B cell (primary cell): ENCODE results near the gene ZNF438. TPM values are rescaled to one million over a fixed set of nuclear protein-coding genes. Genes with fewer than 3 reads are reported as not detected.

Source experiments
- ATAC-seq: fragments of 200-7000 bp; cut with Tn5 transposase; one replicate; pipeline ENCODE4 v1.10.0; 2021; ENCODE audit warnings: low read depth, mild to moderate bottlenecking, moderate number of reproducible peaks, moderate library complexity
- CTCF ChIA-PET: fragments of 350-600 bp; sonication (Branson Sonifier 250); formaldehyde crosslinking; loops from one replicate; lab custom pipeline; 2021; ENCODE audit warnings: antibody characterized with exemption, inconsistent platforms; lab: Charles Lee
- POLR2A ChIA-PET: fragments of 350-600 bp; sonication (Branson Sonifier 250); formaldehyde crosslinking; loops from one replicate; lab custom pipeline; 2021; ENCODE audit warnings: antibody characterized with exemption; lab: Charles Lee
- DNase-seq: peaks from one replicate; pipeline ENCODE4 v3.0.0; 2013
- H2AFZ ChIP-seq: 2 replicates; pipeline ENCODE4 v1.6.1; 2012; ENCODE audit warnings: mild to moderate bottlenecking, low read depth, low read length; ENCODE audit not compliant: insufficient read depth, poor library complexity, severe bottlenecking
- H3K27ac ChIP-seq, 2 donors: 1 replicate in 1 of 2; 2 replicates in 1 of 2; pipeline ENCODE4 v1.5.1; 2012 to 2013; ENCODE audit warnings: low read length in 2 of 2, mild to moderate bottlenecking in 2 of 2, moderate library complexity in 1 of 2
- H3K27me3 ChIP-seq, 4 experiments: fragments of 200-600 bp in 1 of 4; sonication (generic) in 1 of 4; replicated peaks in 1 of 4; 1 replicate in 2 of 4; 2 replicates in 2 of 4; pipeline versions ENCODE4 v1.6.1 to v1.7.0; 2013 to 2016; ENCODE audit warnings: low read length in 3 of 4, mild to moderate bottlenecking in 2 of 4, mixed read lengths in 1 of 4, moderate library complexity in 1 of 4; ENCODE audit not compliant: insufficient read depth in 4 of 4, control insufficient read depth in 3 of 4; ENCODE audit errors: control extremely low read depth in 1 of 4
- H3K36me3 ChIP-seq, 2 experiments: replicated peaks in 1 of 2; 1 replicate in 1 of 2; 2 replicates in 1 of 2; pipeline versions ENCODE4 v1.6.1 to v1.7.1; 2013; ENCODE audit warnings: low read length in 1 of 2; ENCODE audit not compliant: insufficient read depth in 2 of 2, control insufficient read depth in 1 of 2; ENCODE audit errors: control extremely low read depth in 1 of 2, extremely low read depth in 1 of 2
- H3K4me1 ChIP-seq, 2 donors: fragments of 200-600 bp in 1 of 2; sonication (generic) in 1 of 2; 1 replicate in 1 of 2; 2 replicates in 1 of 2; pipeline versions ENCODE4 v1.5.1 to v1.6.1; 2013 to 2017; ENCODE audit warnings: low read length in 2 of 2; ENCODE audit not compliant: control insufficient read depth in 2 of 2, insufficient read depth in 2 of 2
- H3K4me2 ChIP-seq: replicated peaks from 2 replicates; pipeline ENCODE3; 2012; ENCODE audit warnings: mild to moderate bottlenecking, low read depth, low read length; ENCODE audit not compliant: poor library complexity, severe bottlenecking
- H3K4me3 ChIP-seq, 5 experiments: fragments of 200-600 bp in 1 of 5; sonication (generic) in 1 of 5; 1 replicate in 3 of 5; 2 replicates in 2 of 5; pipeline versions ENCODE4 v1.5.1 to v1.7.0; 2011 to 2016; ENCODE audit warnings: low read length in 4 of 5, mild to moderate bottlenecking in 4 of 5, low read depth in 2 of 5, control low read depth in 1 of 5, moderate library complexity in 1 of 5; ENCODE audit not compliant: insufficient read depth in 1 of 5; ENCODE audit errors: control extremely low read depth in 1 of 5, extremely low read depth in 1 of 5
- H3K79me2 ChIP-seq: fragments of 200-600 bp; sonication (generic); one replicate; pipeline ENCODE4 v1.6.0; 2016; ENCODE audit warnings: low read length; ENCODE audit not compliant: control insufficient read depth, insufficient read depth
- H3K9ac ChIP-seq: fragments of 200-600 bp; sonication (generic); 2 replicates; pipeline ENCODE4 v1.6.1; 2017; ENCODE audit warnings: mild to moderate bottlenecking, low read length, moderate library complexity
- H3K9me3 ChIP-seq, 3 donors: one replicate each; pipeline versions ENCODE4 v1.6.1 to v1.7.1; 2013; ENCODE audit warnings: low read length in 2 of 3; ENCODE audit not compliant: control insufficient read depth in 2 of 3, insufficient read depth in 1 of 3; ENCODE audit errors: control extremely low read depth in 1 of 3
- H4K20me1 ChIP-seq: 2 replicates; pipeline ENCODE4 v1.6.0; 2012; ENCODE audit warnings: mild to moderate bottlenecking, low read length; ENCODE audit not compliant: insufficient read depth, control insufficient read depth, poor library complexity, severe bottlenecking
- H3K27ac Mint-ChIP-seq: one replicate; pipeline ENCODE4 v1.8.0; 2021; ENCODE audit warnings: mixed read lengths
- H3K27me3 Mint-ChIP-seq: one replicate; pipeline ENCODE4 v1.8.0; 2021; ENCODE audit warnings: mixed read lengths
- H3K4me1 Mint-ChIP-seq: one replicate; pipeline ENCODE4 v1.8.0; 2021; ENCODE audit warnings: mixed read lengths
- H3K4me3 Mint-ChIP-seq: one replicate; pipeline ENCODE4 v1.8.0; 2021; ENCODE audit warnings: mixed read lengths
- H3K9me3 Mint-ChIP-seq: one replicate; pipeline ENCODE4 v1.8.0; 2022; ENCODE audit warnings: mixed read lengths; ENCODE audit not compliant: insufficient read depth
- EZH2 ChIP-seq: IDR thresholded peaks from 2 replicates; pipeline ENCODE4 v1.6.1; 2012; ENCODE audit warnings: borderline replicate concordance, low read depth, mild to moderate bottlenecking, moderate library complexity, low read length; ENCODE audit not compliant: insufficient read depth, poor library complexity, severe bottlenecking
- WGBS: methylation state at CpG from one replicate; pipeline ENCODE4 v1.1.5; 2013; ENCODE audit warnings: missing lambda C conversion rate; ENCODE audit not compliant: insufficient coverage; 5-methylcytosine and 5-hydroxymethylcytosine counted together
- intact Hi-C: fragments of 100-400 bp; cut with micrococcal nuclease; formaldehyde crosslinking; loops from one replicate; pipeline ENCODE4 v1.10.0; 2022
- polyA minus RNA-seq: library from RNA; depleted of rRNA, polyadenylated mRNA; stranded (reverse); fragments of >200 nt; gene quantifications from 2 replicates; pipeline ENCODE4 v1.2.3, GENCODE V29; 2012
- polyA plus RNA-seq: library from polyadenylated mRNA; depleted of rRNA; stranded (reverse); fragments of >200 nt; gene quantifications from 2 replicates; pipeline ENCODE4 v1.2.3, GENCODE V29; 2012
- total RNA-seq, 2 donors: library from RNA; stranded (reverse); fragments of 120-200 nt in 1 of 2; gene quantifications; 1 replicate in 1 of 2; 2 replicates in 1 of 2; pipeline versions ENCODE4 v1.2.3 to v1.2.4, GENCODE V29; 2013 to 2022
- TF ChIP-seq, protein P1 (sequence below): fragments of 200-600 bp; IDR thresholded peaks from one replicate; pipeline ENCODE4 v1.8.0; 2022; ENCODE audit warnings: antibody characterized with exemption, mild to moderate bottlenecking

Gene ZNF438, protein sequence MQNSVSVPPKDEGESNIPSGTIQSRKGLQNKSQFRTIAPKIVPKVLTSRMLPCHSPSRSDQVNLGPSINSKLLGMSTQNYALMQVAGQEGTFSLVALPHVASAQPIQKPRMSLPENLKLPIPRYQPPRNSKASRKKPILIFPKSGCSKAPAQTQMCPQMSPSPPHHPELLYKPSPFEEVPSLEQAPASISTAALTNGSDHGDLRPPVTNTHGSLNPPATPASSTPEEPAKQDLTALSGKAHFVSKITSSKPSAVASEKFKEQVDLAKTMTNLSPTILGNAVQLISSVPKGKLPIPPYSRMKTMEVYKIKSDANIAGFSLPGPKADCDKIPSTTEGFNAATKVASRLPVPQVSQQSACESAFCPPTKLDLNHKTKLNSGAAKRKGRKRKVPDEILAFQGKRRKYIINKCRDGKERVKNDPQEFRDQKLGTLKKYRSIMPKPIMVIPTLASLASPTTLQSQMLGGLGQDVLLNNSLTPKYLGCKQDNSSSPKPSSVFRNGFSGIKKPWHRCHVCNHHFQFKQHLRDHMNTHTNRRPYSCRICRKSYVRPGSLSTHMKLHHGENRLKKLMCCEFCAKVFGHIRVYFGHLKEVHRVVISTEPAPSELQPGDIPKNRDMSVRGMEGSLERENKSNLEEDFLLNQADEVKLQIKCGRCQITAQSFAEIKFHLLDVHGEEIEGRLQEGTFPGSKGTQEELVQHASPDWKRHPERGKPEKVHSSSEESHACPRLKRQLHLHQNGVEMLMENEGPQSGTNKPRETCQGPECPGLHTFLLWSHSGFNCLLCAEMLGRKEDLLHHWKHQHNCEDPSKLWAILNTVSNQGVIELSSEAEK
- total RNA-seq (3.7 and 3.9 TPM in 2 replicates), polyA plus RNA-seq (2.0 and 2.9 TPM in 2 replicates), polyA minus RNA-seq (2.7 and 4.5 TPM in 2 replicates)
- total RNA-seq (2013): 5.2 TPM

DNA sequence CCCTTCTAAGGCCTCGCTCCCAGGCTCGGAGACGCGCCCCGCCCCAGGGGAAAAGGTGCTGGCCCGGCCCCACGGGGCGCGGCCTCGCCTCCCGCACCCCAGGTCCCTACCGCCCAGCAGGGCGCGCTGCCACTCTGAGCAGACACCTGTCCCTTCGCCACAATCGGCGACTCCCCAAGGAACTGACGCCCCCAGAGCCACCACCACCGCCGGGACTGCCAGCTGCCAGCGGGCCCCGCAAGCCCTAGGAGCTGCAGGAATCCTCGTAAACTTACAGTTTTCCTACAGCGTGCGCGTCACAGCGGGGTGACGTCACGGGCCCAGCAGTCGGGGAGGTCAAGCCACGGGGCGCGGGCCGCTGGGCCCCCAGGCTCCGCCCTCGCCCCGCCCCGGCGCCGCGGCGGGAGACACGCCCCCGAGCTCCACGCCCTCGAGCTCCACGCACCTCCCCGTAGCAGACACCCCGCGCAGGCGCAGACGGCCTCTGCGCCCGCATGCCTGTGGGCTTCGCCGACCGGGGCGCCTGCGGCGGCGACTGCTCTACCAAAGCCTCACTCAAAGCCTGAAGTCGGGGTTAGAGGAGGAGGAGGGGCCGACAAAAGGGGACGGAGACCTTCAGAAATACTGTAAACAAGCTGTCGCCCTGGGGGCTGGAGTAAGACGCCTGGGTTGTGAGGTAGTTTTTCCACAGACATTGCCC lies at the start of gene ZNF438:
ZNF438 (minus strand) TSS at position 308 of the 700 bp plus-strand sequence. CDS start 154,831 bp downstream, outside the sequence.
- 1% methylated on average over 63 of the region's 66 CpGs for WGBS
- Mint-ChIP-seq H3K9me3 (no peaks in the 10 kb centered on the region), H3K4me1 (peaks cover 9% of the 10 kb centered on the region), H3K4me3 (peak within 1 kb of the TSS; percentile 94), H3K27ac (peak within 1 kb of the TSS; percentile 99), H3K27me3 (no peaks in the 10 kb centered on the region)
- ATAC-seq: peak; percentile 84
- peak within 1 kb of the TSS; percentile 61 to 88 (median 76) for H3K4me3 ChIP-seq
- H4K20me1 ChIP-seq: no peaks in the 10 kb centered on the region
- ChIA-PET POLR2A (interaction anchor here (0.7 to 1.5 kb wide), 3 partner anchors 102 to 339 kb away, joined by 5 to 11 read pairs (median 9); no protein-coding TSS in a partner anchor), CTCF (interaction anchor here (0.7 to 2.8 kb wide), 17 partner anchors 9 to 830 kb away, joined by 3 to 9 read pairs (median 3); no protein-coding TSS in a partner anchor)
- H3K27ac ChIP-seq: peak within 1 kb of the TSS; percentile 99
- intact Hi-C loops: loop anchor here (1.0 to 10.0 kb wide), 9 partner anchors 103 to 1413 kb away; partner anchors contain the start of genes ARHGAP12 and CCDC7
- H3K79me2 ChIP-seq: peaks cover 23% of the 10 kb centered on the region
- peak; percentile 98 for DNase-seq
- H3K36me3 ChIP-seq: no peaks in the 10 kb centered on the region
- H3K4me2 ChIP-seq: peak within 1 kb of the TSS; percentile 98
- no peaks in the 10 kb centered on the region for H3K9me3 ChIP-seq
- no peaks in the 10 kb centered on the region for H3K27me3 ChIP-seq
- H3K4me1 ChIP-seq: peaks cover 7 to 16% of the 10 kb centered on the region in 2 donors
- H2AFZ ChIP-seq: peak within 1 kb of the TSS; percentile 98
- H3K9ac ChIP-seq: peak within 1 kb of the TSS; percentile 79
- TF ChIP-seq, protein P1, sequence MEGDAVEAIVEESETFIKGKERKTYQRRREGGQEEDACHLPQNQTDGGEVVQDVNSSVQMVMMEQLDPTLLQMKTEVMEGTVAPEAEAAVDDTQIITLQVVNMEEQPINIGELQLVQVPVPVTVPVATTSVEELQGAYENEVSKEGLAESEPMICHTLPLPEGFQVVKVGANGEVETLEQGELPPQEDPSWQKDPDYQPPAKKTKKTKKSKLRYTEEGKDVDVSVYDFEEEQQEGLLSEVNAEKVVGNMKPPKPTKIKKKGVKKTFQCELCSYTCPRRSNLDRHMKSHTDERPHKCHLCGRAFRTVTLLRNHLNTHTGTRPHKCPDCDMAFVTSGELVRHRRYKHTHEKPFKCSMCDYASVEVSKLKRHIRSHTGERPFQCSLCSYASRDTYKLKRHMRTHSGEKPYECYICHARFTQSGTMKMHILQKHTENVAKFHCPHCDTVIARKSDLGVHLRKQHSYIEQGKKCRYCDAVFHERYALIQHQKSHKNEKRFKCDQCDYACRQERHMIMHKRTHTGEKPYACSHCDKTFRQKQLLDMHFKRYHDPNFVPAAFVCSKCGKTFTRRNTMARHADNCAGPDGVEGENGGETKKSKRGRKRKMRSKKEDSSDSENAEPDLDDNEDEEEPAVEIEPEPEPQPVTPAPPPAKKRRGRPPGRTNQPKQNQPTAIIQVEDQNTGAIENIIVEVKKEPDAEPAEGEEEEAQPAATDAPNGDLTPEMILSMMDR: peak; percentile 82
- no peak for TF ChIP-seq EZH2
